ENCODE results near the gene REPIN1. TPM values are rescaled to one million over a fixed set of nuclear protein-coding genes. Genes with fewer than 3 reads are reported as not detected.

The REPIN1 gene
- polyA plus RNA-seq, 4 donors: 91.2 to 119 (median 93.3) TPM

- DNase-seq (ENCODE audit: low read depth in 4 of 4, low spot score in 3 of 4): no peak
Measured at GRCh38 chr7:150336746-150337145, 31.9 kb upstream of the REPIN1 start.

- DNase-seq (ENCODE audit: low read depth in 4 of 4, low spot score in 3 of 4): no peak
Measured at GRCh38 chr7:150337179-150337578, 31.4 kb upstream of the REPIN1 start.

- no peak for DNase-seq (ENCODE audit: low read depth in 4 of 4, low spot score in 3 of 4)
Measured at GRCh38 chr7:150337659-150338081, 31.0 kb upstream of the REPIN1 start.

- DNase-seq (ENCODE audit: low read depth in 4 of 4, low spot score in 3 of 4): no peak
Measured at GRCh38 chr7:150338166-150338829, 30.3 kb upstream of the REPIN1 start.

GRCh38 chr7:150339409-150339809 lies 29.2 kb upstream of the REPIN1 start:
- no peak for DNase-seq (ENCODE audit: low read depth in 4 of 4, low spot score in 3 of 4)

GRCh38 chr7:150340024-150340749 lies 28.4 kb upstream of the REPIN1 start:
- no peak for DNase-seq (ENCODE audit: low read depth in 4 of 4, low spot score in 3 of 4)

GRCh38 chr7:150340875-150341262 lies 27.8 kb upstream of the REPIN1 start:
- DNase-seq (ENCODE audit: low read depth in 4 of 4, low spot score in 3 of 4): no peak

GRCh38 chr7:150341263-150342120 lies 27.1 kb upstream of the REPIN1 start, which contains the start of gene RARRES2:
RARRES2 (minus strand) TSS chr7:150341629; CDS start chr7:150340609, 1,020 bp downstream.
- DNase-seq (ENCODE audit: low read depth in 4 of 4, low spot score in 3 of 4): no peak

GRCh38 chr7:150342121-150342408 lies 26.6 kb upstream of the REPIN1 start:
- no peak for DNase-seq (ENCODE audit: low read depth in 4 of 4, low spot score in 3 of 4)

GRCh38 chr7:150343225-150343624 lies 25.4 kb upstream of the REPIN1 start:
- no peak for DNase-seq (ENCODE audit: low read depth in 4 of 4, low spot score in 3 of 4)

- DNase-seq (ENCODE audit: low read depth in 4 of 4, low spot score in 3 of 4): no peak
Measured at GRCh38 chr7:150344299-150344698, 24.3 kb upstream of the REPIN1 start.

- no peak for DNase-seq (ENCODE audit: low read depth in 4 of 4, low spot score in 3 of 4)
Measured at GRCh38 chr7:150345012-150345411, 23.6 kb upstream of the REPIN1 start.

GRCh38 chr7:150346922-150347321 lies 21.7 kb upstream of the REPIN1 start:
- DNase-seq (ENCODE audit: low read depth in 4 of 4, low spot score in 3 of 4): no peak

GRCh38 chr7:150351587-150352194 lies 16.9 kb upstream of the REPIN1 start:
- DNase-seq (ENCODE audit: low read depth in 4 of 4, low spot score in 3 of 4): no peak

GRCh38 chr7:150355666-150356059 lies 13.0 kb upstream of the REPIN1 start:
- DNase-seq (ENCODE audit: low read depth in 4 of 4, low spot score in 3 of 4): no peak

GRCh38 chr7:150356265-150356897 lies 12.2 kb upstream of the REPIN1 start:
- DNase-seq (ENCODE audit: low read depth in 4 of 4, low spot score in 3 of 4): no peak

GRCh38 chr7:150357270-150357669 lies 11.4 kb upstream of the REPIN1 start:
- no peak for DNase-seq (ENCODE audit: low read depth in 4 of 4, low spot score in 3 of 4)

- DNase-seq (ENCODE audit: low read depth in 4 of 4, low spot score in 3 of 4): no peak
Measured at GRCh38 chr7:150357771-150358427, 10.7 kb upstream of the REPIN1 start.

- no peak for DNase-seq (ENCODE audit: low read depth in 4 of 4, low spot score in 3 of 4)
Measured at GRCh38 chr7:150358433-150358832, 10.2 kb upstream of the REPIN1 start.

GRCh38 chr7:150358988-150359621 lies 9.5 kb upstream of the REPIN1 start:
- no peak for DNase-seq (ENCODE audit: low read depth in 4 of 4, low spot score in 3 of 4)

Data from right renal pelvis (tissue), 4 donors.